ENCODE results near the gene PABPN1L. TPM values are rescaled to one million over a fixed set of nuclear protein-coding genes. Genes with fewer than 3 reads are reported as not detected.

The PABPN1L gene
- total and polyA plus RNA-seq, 2 donors (not counting 3 experiments of a cell fraction or from before 2014, with no cell fraction given): not detected

- intact Hi-C loops (cut with micrococcal nuclease) (no loop called here), dilution Hi-C loops (cut with MboI; ENCODE audit: extremely low pct_ligation_motif_present, low sequenced_read_pairs) (no loop called here)
- BruUV-seq (replicated peaks): no TSS peak
- ChIA-PET CTCF (interaction anchor here (1.9 kb wide), 1 partner anchor 114 kb away, joined by 7 read pairs; no protein-coding TSS in a partner anchor), POLR2A (no interaction called here)
- H4K20me1 ChIP-seq (replicated peaks; ENCODE audit: control insufficient read depth, extremely low read depth, insufficient read depth, low read length): no peaks in the 10 kb centered on the region
- no peaks in the 10 kb centered on the region for H3K9me1 ChIP-seq (replicated peaks; ENCODE audit: control insufficient read depth, extremely low read depth, insufficient read depth, low read length)
- no peak overlapping the region for H3K4me2 ChIP-seq (ENCODE audit: insufficient read depth, low read length)
- H3K27ac ChIP-seq (ENCODE audit: insufficient read depth, low read depth, low read length): no peak overlapping the region
- H3K4me1 ChIP-seq (ENCODE audit: control insufficient read depth, extremely low read depth, insufficient read depth, low read length): no peaks in the 10 kb centered on the region
- DNase-seq (ENCODE audit: low read depth, low spot score) (no peak), FAIRE-seq (no peak)
- H3K9me3 ChIP-seq (replicated peaks; ENCODE audit: control insufficient read depth, insufficient read depth, low read length): no peaks in the 10 kb centered on the region
- H2AFZ ChIP-seq (ENCODE audit: low read depth, low read length): no peak overlapping the region
- H3K79me2 ChIP-seq (ENCODE audit: control insufficient read depth, insufficient read depth, low read length): peaks cover 4% of the 10 kb centered on the region
- TF ChIP-seq EZH2 (IDR thresholded peaks at IDR 0.05; ENCODE audit: borderline replicate concordance, low read depth, low read length, severe bottlenecking) (no peak), MYC (IDR thresholded peaks at IDR 0.05; ENCODE audit: low read depth, low read length) (no peak), POLR2A (IDR thresholded peaks at IDR 0.05; ENCODE audit: low read depth, low read length) (no peak), FOS (IDR thresholded peaks at IDR 0.05; ENCODE audit: borderline replicate concordance, insufficient read depth, low read length) (no peak), GATA2 (IDR thresholded peaks at IDR 0.05; ENCODE audit: insufficient read depth, insufficient read length, low read depth, low read length) (no peak), POLR2AphosphoS5 (IDR thresholded peaks at IDR 0.05; ENCODE audit: insufficient read depth, low read depth, low read length) (no peak), CTCF (IDR thresholded peaks at IDR 0.05; ENCODE audit: extremely low read depth in 1 of 2, insufficient read depth in 1 of 2, low read depth in 1 of 2, low read length in 2 of 2) (no peak), MAX (IDR thresholded peaks at IDR 0.05; ENCODE audit: insufficient read depth, insufficient read length) (no peak), JUN (IDR thresholded peaks at IDR 0.05; ENCODE audit: borderline replicate concordance, insufficient read depth, insufficient read length, low read depth) (no peak)
- H3K4me3 ChIP-seq (replicated peaks in 1 of 3; ENCODE audit: insufficient read depth in 1 of 3, low read depth in 1 of 3, low read length in 3 of 3): no peak overlapping the region
- H3K27me3 ChIP-seq (ENCODE audit: control insufficient read depth in 2 of 2, insufficient read depth in 2 of 2, low read length in 2 of 2): no peaks in the 10 kb centered on the region
- peaks cover 0 to 5% of the 10 kb centered on the region in 2 experiments for H3K36me3 ChIP-seq (ENCODE audit: control insufficient read depth in 2 of 2, extremely low read depth in 1 of 2, insufficient read depth in 2 of 2, low read length in 2 of 2)
- no peak overlapping the region for H3K9ac ChIP-seq (replicated peaks; ENCODE audit: extremely low read depth, insufficient read depth, low read length)
Measured at GRCh38 chr16:88851616-88852015, 14.8 kb downstream of the PABPN1L start.

All from endothelial cell of umbilical vein (primary cell).